GM13977 (cell line): ENCODE data around the gene KRTAP3-3.

ENCODE experiments used
- DNase-seq: peaks from one replicate; pipeline ENCODE4 v3.0.0; 2012; ENCODE audit warnings: low spot score
- CTCF ChIP-seq: IDR thresholded peaks from 2 replicates; pipeline ENCODE4 v1.5.1; 2012; ENCODE audit warnings: mild to moderate bottlenecking, control low read depth; ENCODE audit not compliant: insufficient read depth; ENCODE audit errors: extremely low read depth, missing control alignments
- in situ Hi-C: fragments of 300-500 bp; cut with MboI; formaldehyde crosslinking; loops from one replicate; pipeline ENCODE4 v1.12.0; 2022; ENCODE audit warnings: low sequenced_read_pairs, low pct_unique_long_range_greater_than_20kb, mixed read lengths, inconsistent platforms; ENCODE audit not compliant: unreplicated experiment

Gene KRTAP3-3

GRCh38 chr17:40953881-40954280, 40.1 kb downstream of the KRTAP3-3 start:
- DNase-seq: no peak
- no peak for TF ChIP-seq CTCF
- in situ Hi-C loops: no loop called here

- in situ Hi-C loops: no loop called here
- no peak for TF ChIP-seq CTCF
- DNase-seq: no peak
These were observed 41.3 kb downstream of the KRTAP3-3 start for GRCh38 chr17:40952661-40953060.

- in situ Hi-C loops: no loop called here
- DNase-seq: no peak
- no peak for TF ChIP-seq CTCF
These were observed 41.8 kb downstream of the KRTAP3-3 start for GRCh38 chr17:40952154-40952553.

GRCh38 chr17:40951011-40951622, 42.8 kb downstream of the KRTAP3-3 start:
- DNase-seq: no peak
- TF ChIP-seq CTCF: no peak
- in situ Hi-C loops: no loop called here

GRCh38 chr17:40950176-40950575, 43.8 kb downstream of the KRTAP3-3 start:
- in situ Hi-C loops: no loop called here
- TF ChIP-seq CTCF: no peak
- no peak for DNase-seq

GRCh38 chr17:40949418-40949817, 44.5 kb downstream of the KRTAP3-3 start:
- no peak for TF ChIP-seq CTCF
- DNase-seq: no peak
- in situ Hi-C loops: no loop called here
